ENCODE measurements around the gene LNX2.

The LNX2 gene

DNA sequence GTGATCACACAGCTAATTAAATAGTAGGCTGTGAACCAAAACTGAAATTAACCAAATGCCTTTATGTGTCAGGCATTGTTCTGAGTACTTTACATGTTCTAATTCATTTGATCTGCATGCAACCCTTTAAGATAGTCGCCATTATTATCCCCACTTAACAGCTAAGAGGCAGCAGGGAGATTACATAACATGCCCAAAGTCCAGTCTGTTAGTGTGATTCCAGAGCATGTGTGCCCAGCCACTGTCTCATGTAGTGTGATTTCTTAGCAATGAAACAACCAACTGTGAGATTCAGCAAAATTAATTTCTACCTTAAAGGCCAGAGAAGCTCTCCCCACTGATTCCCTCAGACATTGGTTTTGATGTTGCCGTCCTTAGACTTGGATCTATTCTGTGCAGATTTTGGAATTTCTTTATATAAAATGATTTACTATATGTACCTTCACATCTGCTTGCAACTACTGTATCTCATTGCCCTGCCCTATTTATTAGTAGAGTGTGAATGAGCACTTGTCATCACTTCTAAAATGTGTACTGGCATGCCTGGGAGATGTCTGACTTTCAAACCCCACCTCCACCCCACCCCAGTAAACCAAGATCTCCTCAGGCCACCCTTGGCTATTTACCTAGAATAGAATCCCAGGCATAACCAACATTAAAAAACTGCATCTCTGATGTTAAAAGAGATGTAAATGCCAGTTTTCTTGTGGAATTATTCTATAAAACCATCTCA is 42.6 kb upstream of the LNX2 start:
- Mint-ChIP-seq H3K27ac (no peak overlapping the region), H3K4me1 (no peaks in the 10 kb centered on the region), H3K27me3 (ENCODE audit: low read depth, poor library complexity) (no peaks in the 10 kb centered on the region), H3K36me3 (ENCODE audit: low read depth) (peaks cover 17% of the 10 kb centered on the region), H3K4me3 (no peak overlapping the region), H3K9me3 (no peaks in the 10 kb centered on the region)
- DNase-seq: no peak
- TF ChIP-seq, protein P1, sequence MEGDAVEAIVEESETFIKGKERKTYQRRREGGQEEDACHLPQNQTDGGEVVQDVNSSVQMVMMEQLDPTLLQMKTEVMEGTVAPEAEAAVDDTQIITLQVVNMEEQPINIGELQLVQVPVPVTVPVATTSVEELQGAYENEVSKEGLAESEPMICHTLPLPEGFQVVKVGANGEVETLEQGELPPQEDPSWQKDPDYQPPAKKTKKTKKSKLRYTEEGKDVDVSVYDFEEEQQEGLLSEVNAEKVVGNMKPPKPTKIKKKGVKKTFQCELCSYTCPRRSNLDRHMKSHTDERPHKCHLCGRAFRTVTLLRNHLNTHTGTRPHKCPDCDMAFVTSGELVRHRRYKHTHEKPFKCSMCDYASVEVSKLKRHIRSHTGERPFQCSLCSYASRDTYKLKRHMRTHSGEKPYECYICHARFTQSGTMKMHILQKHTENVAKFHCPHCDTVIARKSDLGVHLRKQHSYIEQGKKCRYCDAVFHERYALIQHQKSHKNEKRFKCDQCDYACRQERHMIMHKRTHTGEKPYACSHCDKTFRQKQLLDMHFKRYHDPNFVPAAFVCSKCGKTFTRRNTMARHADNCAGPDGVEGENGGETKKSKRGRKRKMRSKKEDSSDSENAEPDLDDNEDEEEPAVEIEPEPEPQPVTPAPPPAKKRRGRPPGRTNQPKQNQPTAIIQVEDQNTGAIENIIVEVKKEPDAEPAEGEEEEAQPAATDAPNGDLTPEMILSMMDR (IDR thresholded peaks at IDR 0.05): no peak

DNA sequence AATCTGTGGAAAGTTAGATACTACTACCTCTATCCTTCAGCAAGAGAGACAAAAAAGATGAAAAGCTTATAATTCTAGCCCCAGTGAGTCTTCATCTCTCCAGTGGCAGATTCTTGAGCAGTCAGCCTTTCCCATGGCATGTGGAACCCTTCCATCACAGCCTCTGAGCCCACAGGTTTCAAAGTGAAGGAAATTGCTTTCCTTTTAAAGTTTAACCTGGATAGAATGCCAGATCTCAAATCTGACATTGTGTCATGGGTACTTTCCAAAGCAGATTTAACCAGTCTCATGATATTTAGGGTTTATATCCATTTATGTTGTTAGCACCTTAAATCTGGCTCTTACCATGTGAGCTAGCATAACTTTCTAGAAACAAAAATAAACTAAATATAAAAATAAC is 40.7 kb upstream of the LNX2 start:
- no peak for DNase-seq
- H3K4me3 Mint-ChIP-seq: no peak overlapping the region
- TF ChIP-seq, protein P1 (IDR thresholded peaks at IDR 0.05): no peak
- no peak overlapping the region for H3K27ac Mint-ChIP-seq
- no peaks in the 10 kb centered on the region for H3K4me1 Mint-ChIP-seq
- H3K27me3 Mint-ChIP-seq (ENCODE audit: low read depth, poor library complexity): no peaks in the 10 kb centered on the region
- no peaks in the 10 kb centered on the region for H3K9me3 Mint-ChIP-seq
- peaks cover 11% of the 10 kb centered on the region for H3K36me3 Mint-ChIP-seq (ENCODE audit: low read depth)

DNA sequence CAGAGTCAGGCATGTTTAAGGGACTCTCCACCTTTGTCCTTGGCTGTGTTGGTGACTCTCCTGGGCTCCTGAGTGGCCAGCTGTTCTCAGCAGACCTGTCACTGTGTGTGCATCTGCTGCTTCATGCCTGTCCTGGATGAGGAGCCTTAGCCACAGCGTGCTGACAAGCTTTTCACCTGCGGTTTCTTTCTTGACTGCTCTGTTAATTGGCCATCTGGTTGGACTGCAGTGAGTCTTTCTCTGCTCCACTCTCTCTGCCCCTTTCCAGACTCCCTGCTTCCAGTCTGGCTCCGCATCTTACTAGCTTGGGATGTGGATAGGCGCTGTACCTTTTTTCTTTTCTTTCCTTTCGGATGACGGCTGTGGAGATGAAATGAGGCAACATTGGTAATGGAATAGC is 40.2 kb upstream of the LNX2 start:
- DNase-seq: no peak
- H3K27ac Mint-ChIP-seq: peak overlapping the region; percentile 70
- no peaks in the 10 kb centered on the region for H3K27me3 Mint-ChIP-seq (ENCODE audit: low read depth, poor library complexity)
- peaks cover 8% of the 10 kb centered on the region for H3K36me3 Mint-ChIP-seq (ENCODE audit: low read depth)
- no peaks in the 10 kb centered on the region for H3K9me3 Mint-ChIP-seq
- no peaks in the 10 kb centered on the region for H3K4me1 Mint-ChIP-seq
- TF ChIP-seq, protein P1 (IDR thresholded peaks at IDR 0.05): no peak
- H3K4me3 Mint-ChIP-seq: no peak overlapping the region

DNA sequence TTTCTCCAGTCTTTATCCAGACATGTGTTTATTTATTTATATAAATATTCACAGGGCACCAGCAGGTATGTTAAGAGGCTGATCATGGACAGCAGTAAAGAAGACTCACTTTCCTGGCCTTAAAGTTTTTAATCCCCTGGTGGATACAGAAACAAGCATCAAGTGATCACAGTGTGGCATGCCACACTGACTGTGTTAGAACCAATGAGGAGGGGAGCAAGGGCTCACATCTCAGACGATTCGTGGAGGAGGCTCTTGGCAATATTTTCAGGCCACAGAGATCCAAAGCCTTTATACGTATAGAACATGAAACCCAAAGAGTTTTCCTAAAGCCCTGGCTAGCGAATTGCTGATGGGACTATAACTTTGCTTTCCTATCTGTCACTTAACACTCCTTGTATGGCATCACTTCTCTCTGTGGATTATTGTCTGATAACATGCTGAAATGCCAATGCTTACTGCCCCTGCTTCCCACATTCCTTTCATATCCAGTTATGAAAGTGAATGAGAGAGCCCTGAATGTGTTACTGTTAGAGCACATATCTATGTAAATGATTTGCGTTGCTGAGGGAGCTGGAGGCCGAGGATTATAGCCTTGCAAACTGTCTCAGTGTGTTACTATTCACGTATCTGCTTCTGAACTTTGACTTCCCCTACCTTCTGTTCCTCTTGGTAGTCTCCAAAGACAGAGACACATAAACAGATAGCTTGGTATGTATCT is 39.0 kb upstream of the LNX2 start:
- Mint-ChIP-seq H3K27me3 (ENCODE audit: low read depth, poor library complexity) (no peaks in the 10 kb centered on the region), H3K4me3 (no peak overlapping the region), H3K27ac (no peak overlapping the region), H3K9me3 (no peaks in the 10 kb centered on the region), H3K36me3 (ENCODE audit: low read depth) (peaks cover 5% of the 10 kb centered on the region), H3K4me1 (no peaks in the 10 kb centered on the region)
- TF ChIP-seq, protein P1 (IDR thresholded peaks at IDR 0.05): no peak
- no peak for DNase-seq

DNA sequence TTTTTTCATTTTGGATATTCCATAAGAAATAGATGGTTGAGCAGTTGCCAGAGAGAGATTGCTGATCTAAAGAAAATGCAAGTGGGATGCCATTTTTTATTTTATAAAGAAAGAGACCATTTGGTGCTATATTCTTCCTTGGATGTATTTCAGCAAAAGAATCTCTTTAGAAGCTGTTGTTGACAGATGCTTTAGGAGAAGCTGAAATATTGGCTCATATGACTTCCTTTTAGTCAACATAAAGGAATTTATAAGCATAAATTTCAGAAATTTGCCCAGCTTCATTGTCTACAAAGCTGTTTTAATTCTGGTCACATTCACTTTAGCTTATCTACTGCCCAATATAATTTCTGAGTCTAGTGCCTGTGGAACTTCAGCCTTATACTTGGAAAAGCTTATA is 38.2 kb upstream of the LNX2 start:
- Mint-ChIP-seq H3K4me1 (no peaks in the 10 kb centered on the region), H3K4me3 (no peak overlapping the region), H3K9me3 (no peaks in the 10 kb centered on the region), H3K27me3 (ENCODE audit: low read depth, poor library complexity) (no peaks in the 10 kb centered on the region), H3K27ac (no peak overlapping the region), H3K36me3 (ENCODE audit: low read depth) (peaks cover 9% of the 10 kb centered on the region)
- DNase-seq: no peak
- TF ChIP-seq, protein P1 (IDR thresholded peaks at IDR 0.05): no peak
